ENCODE measurements around the gene GTPBP1.

Gene GTPBP1

GRCh38 chr22:38727123-38727522, 21.4 kb downstream of the GTPBP1 start:
- no peak for DNase-seq (ENCODE audit: low spot score)

- no peak for DNase-seq (ENCODE audit: low spot score)
These were observed 22.0 kb downstream of the GTPBP1 start for GRCh38 chr22:38727530-38728451.

- no peak for DNase-seq (ENCODE audit: low spot score)
These were observed 23.4 kb downstream of the GTPBP1 start for GRCh38 chr22:38728871-38729796.

- no peak for DNase-seq (ENCODE audit: low spot score)
These were observed 24.2 kb downstream of the GTPBP1 start for GRCh38 chr22:38729946-38730345.

GRCh38 chr22:38730411-38730871, 24.7 kb downstream of the GTPBP1 start:
- no peak for DNase-seq (ENCODE audit: low spot score)

GRCh38 chr22:38731703-38732161, 26.0 kb downstream of the GTPBP1 start:
- DNase-seq (ENCODE audit: low spot score) = no peak

- no peak for DNase-seq (ENCODE audit: low spot score)
These were observed 26.6 kb downstream of the GTPBP1 start for GRCh38 chr22:38732251-38732815.

- peak; percentile 50 for DNase-seq (ENCODE audit: low spot score)
These were observed 27.6 kb downstream of the GTPBP1 start for GRCh38 chr22:38733329-38733723.

GRCh38 chr22:38733724-38734381, 28.1 kb downstream of the GTPBP1 start:
- DNase-seq (ENCODE audit: low spot score) = no peak

GRCh38 chr22:38734421-38735100, 28.8 kb downstream of the GTPBP1 start:
- DNase-seq (ENCODE audit: low spot score) = no peak

- no peak for DNase-seq (ENCODE audit: low spot score)
These were observed 29.4 kb downstream of the GTPBP1 start for GRCh38 chr22:38735126-38735464.

- no peak for DNase-seq (ENCODE audit: low spot score)
These were observed 29.9 kb downstream of the GTPBP1 start for GRCh38 chr22:38735465-38736256.

- no peak for DNase-seq (ENCODE audit: low spot score)
These were observed 30.5 kb downstream of the GTPBP1 start for GRCh38 chr22:38736257-38736570.

- no peak for DNase-seq (ENCODE audit: low spot score)
These were observed 31.7 kb downstream of the GTPBP1 start for GRCh38 chr22:38737302-38738060.

- DNase-seq (ENCODE audit: low spot score) = no peak
These were observed 32.8 kb downstream of the GTPBP1 start for GRCh38 chr22:38738475-38739070.

- DNase-seq (ENCODE audit: low spot score) = no peak
These were observed 33.7 kb downstream of the GTPBP1 start for GRCh38 chr22:38739300-38740055.

- DNase-seq (ENCODE audit: low spot score) = no peak
These were observed 34.5 kb downstream of the GTPBP1 start for GRCh38 chr22:38740116-38740723.

- DNase-seq (ENCODE audit: low spot score) = no peak
These were observed 35.0 kb downstream of the GTPBP1 start for GRCh38 chr22:38740754-38741153.
